Retina (tissue), 1 donor: ENCODE data around the gene DEFB127.
A peak's percentile ranks its signal among the peaks of the same experiment; 100 is the strongest.
"Not testable (repeated sequence)": the region's sequence is repeated elsewhere in the genome, so short reads cannot be mapped to it uniquely, and the experiment has no call there.

Source experiments
- DNase-seq: peaks from one replicate; pipeline ENCODE4 v3.0.0-alpha.2; 2016

Gene DEFB127

GRCh38 chr20:157154-157553, at the start of gene DEFB127:
DEFB127 (plus strand) TSS chr20:157454; CDS start chr20:157545, 91 bp downstream.
- no peak for DNase-seq

DNA sequence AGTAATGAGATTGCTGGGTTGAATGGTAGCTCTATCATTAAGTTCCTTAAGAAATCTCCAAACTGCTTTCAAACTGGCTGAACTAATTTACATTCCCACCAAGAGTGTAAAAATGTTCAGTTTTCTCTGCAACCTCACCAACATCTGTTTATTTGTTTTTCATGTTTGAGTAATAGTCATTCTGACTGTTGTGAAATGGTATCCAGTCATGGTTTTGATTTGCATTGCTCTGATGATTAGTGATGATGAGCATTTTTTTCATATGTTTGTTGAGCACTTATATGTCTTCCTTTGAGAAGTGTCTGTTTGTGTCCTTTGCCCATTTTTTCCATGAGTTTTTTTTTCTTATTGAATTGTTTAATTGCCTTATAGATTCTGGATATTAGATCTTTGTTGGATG, 44.9 kb upstream of the DEFB127 start:
- no peak for DNase-seq

- no peak for DNase-seq
Observed at GRCh38 chr20:117518-117917, 39.7 kb upstream of the DEFB127 start.

DNA sequence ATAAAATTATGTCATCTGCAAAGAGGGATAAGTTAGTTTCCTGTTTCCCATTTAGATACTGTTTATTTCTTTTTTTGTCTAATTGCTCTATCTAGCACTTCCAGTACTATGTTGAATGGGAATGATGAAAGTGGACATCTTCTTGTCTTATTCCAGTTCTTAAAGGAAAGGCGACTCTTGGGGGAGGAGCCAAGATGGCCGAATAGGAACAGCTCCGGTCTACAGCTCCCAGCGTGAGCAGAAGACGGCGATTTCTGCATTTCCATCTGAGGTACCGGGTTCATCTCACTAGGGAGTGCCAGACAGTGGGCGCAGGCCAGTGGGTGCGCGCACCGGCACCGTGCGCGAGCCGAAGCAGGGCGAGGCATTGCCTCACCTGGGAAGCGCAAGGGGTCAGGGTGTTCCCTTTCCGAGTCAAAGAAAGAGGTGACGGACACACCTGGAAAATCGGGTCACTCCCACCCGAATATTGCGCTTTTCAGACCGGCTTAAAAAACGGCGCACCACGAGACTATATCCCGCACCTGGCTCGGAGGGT, 27.4 kb upstream of the DEFB127 start:
- not testable (repeated sequence) for DNase-seq

- no peak for DNase-seq
Observed at GRCh38 chr20:137668-138490, 19.4 kb upstream of the DEFB127 start.

GRCh38 chr20:142290-142689, 15.0 kb upstream of the DEFB127 start, which contains the start of gene DEFB126:
DEFB126 (plus strand) TSS chr20:142590; CDS start chr20:142629, 39 bp downstream.
- no peak for DNase-seq

GRCh38 chr20:145877-146276, 11.4 kb upstream of the DEFB127 start:
- no peak for DNase-seq

- DNase-seq, result peak; percentile 63
Observed at GRCh38 chr20:152131-152530, 5.1 kb upstream of the DEFB127 start.

GRCh38 chr20:164618-165017, 7.4 kb downstream of the DEFB127 start:
- no peak for DNase-seq

DNA sequence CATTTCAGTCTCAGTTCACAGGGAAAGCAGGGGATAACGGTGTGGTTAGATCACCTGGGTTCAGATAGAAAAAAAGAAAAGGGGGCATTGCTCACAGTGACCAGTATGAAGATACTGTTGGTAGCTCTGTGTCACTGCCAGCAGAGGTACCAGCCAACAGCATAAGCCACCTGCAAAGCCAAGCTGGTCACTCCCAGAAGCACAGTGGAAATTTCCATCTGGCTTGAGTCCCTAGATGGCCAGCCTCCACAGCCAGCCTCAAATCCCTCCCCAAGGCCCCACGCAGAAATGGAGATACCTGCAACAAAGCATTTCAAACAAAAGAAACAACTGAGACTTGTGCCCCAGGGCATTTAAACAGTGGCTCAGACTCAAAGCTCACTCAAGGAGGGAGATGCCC, 11.6 kb downstream of the DEFB127 start:
- no peak for DNase-seq

DNA sequence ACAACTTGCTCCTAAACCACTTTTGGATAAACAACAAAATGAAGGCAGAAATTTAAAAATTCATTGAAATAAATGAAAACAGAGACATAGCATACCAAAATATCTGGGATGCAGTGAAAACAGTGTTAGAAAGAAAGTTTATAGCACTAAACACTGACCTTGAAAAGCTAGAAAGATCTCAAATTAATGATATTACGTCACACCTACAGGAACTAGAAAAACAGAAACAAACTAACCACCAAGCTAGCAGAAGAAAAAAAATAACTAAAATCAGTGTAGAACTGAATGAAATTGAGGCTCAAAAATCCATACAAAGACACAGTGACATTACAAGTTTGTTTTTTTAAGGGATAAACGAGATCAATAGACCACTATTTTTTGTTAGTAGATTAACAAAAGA, 27.0 kb downstream of the DEFB127 start:
- DNase-seq, result no peak

DNA sequence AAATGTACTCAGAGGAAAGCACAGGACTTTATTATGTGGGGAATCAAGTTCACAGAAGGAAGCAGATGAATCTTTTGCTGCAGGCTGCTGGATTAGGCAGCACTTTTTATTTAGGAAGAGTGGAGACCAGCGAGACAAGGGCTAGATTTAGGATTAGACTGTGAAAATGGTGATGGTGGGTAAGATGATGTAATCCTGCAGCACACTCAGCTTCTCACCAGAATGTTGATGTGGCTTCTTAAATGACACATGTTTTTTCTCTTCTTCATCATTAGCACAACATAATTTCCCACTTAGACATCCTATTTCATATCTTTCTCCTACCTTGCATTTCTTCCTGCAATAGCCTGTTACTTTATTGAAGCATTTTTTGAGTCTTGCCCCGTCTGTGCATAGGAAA, 30.5 kb downstream of the DEFB127 start:
- no peak for DNase-seq

- no peak for DNase-seq
Observed at GRCh38 chr20:189611-190010, 32.4 kb downstream of the DEFB127 start, which contains the start of gene DEFB128. DEFB128 (minus strand) TSS chr20:189711; CDS start chr20:189623, 88 bp downstream.

DNA sequence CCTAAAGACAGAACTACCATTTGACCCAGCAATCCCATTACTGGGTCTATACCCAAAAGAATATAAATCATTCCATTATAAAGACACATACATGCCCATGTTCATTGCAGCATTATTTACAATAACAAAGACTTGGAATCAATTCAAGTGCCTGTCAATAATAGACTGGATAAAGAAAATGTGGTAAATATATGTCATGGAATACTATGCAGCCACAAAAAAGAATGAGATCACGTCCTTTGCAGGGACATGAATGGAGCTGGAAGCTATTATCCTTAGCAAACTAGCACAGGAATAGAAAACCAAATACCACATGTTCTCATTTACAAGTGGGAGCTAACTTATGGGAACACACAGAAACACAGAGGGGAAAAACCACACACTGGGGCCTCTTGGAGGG, 41.0 kb downstream of the DEFB127 start:
- no peak for DNase-seq

DNA sequence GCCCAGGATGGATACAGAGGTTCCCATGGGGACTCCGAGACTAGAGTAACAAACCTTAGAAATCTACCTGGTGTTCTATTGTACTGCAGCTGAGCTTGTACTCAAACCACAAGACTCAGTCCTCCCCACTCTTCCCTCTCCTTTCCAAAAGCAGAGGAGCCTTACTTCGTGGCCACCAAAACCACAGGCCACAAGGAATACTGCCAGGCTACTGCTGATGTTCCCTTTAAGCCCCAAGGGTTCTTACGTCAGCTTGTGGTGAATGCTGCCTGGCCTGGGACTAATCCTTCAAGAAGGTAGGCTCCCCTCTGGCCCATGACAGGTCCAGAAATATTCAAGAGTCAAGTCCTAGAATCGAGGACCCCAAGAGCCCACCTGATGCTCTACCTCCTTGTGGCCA, 42.7 kb downstream of the DEFB127 start:
- DNase-seq, result no peak

- not testable (repeated sequence) for DNase-seq
Observed at GRCh38 chr20:203630-204029, 46.4 kb downstream of the DEFB127 start.
